GM23338 (cell line): ENCODE data around the gene CCDC183.

Source experiments
- CREB1 ChIP-seq: fragments of 250-450 bp; sonication (Bioruptor Pico); IDR thresholded peaks from 2 replicates; pipeline ENCODE4 v1.5.0; 2020; ENCODE audit warnings: low read depth, mild to moderate bottlenecking, moderate library complexity
- EZH2 ChIP-seq: fragments of 200-600 bp; sonication (generic); IDR thresholded peaks from one replicate; pipeline ENCODE4 v1.8.0; 2017; ENCODE audit warnings: antibody characterized with exemption, mild to moderate bottlenecking, low read depth; ENCODE audit not compliant: unreplicated experiment
- EZH2phosphoT487 ChIP-seq: fragments of 200-600 bp; sonication (generic); IDR thresholded peaks from one replicate; pipeline ENCODE4 v1.8.1; 2018; ENCODE audit warnings: antibody characterized with exemption; ENCODE audit not compliant: unreplicated experiment
- NANOG ChIP-seq: IDR thresholded peaks from 2 replicates; pipeline ENCODE4 v1.6.1; 2016; ENCODE audit warnings: antibody characterized with exemption, borderline replicate concordance
- POLR2AphosphoS5 ChIP-seq: IDR thresholded peaks from 2 replicates; pipeline ENCODE4 v1.6.1; 2016; ENCODE audit warnings: antibody characterized with exemption, low read depth
- STAT1 ChIP-seq: IDR thresholded peaks from one replicate; pipeline ENCODE4 v1.6.1; 2016; ENCODE audit warnings: antibody characterized with exemption; ENCODE audit not compliant: unreplicated experiment
- ZNF114 ChIP-seq: fragments of 250-450 bp; sonication (Bioruptor Pico); IDR thresholded peaks from 2 replicates; pipeline ENCODE4 v1.5.0; 2020; ENCODE audit warnings: mild to moderate bottlenecking, moderate library complexity
- TF ChIP-seq, protein P1 (sequence below), 2 experiments: fragments of 200-600 bp in 1 of 2; sonication (generic) in 1 of 2; conservative IDR thresholded peaks; 2 replicates each; pipeline versions ENCODE4 v1.5.1 to v1.6.1; 2016 to 2017; ENCODE audit warnings: antibody characterized with exemption in 2 of 2, low read depth in 2 of 2, mild to moderate bottlenecking in 2 of 2, moderate library complexity in 1 of 2
- TF ChIP-seq, protein P2 (sequence below): IDR thresholded peaks from one replicate; pipeline ENCODE4 v1.6.1; 2018; ENCODE audit warnings: antibody characterized with exemption; ENCODE audit not compliant: unreplicated experiment
- TF ChIP-seq, protein P3 (sequence below): fragments of 250-450 bp; sonication (Bioruptor Pico); IDR thresholded peaks from 2 replicates; pipeline ENCODE4 v1.5.0; 2020; ENCODE audit warnings: mild to moderate bottlenecking, moderate library complexity

DNA sequence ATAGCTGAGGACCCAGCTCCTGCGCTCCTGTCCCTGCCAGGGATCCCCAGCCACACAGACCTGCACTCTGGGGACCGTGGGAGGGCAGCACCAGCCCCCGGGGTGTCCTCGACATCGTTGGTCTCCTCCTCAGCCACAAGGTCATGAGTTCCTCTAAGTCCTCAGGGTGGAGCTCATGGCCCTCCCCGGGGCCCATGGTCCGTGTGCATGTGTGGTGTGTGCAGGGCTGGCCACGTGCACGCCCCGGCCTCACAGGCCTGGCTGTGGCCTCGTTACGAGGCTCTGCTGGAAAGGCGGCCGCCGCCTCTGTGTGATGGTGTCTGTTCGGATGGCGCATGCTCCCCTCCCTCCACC is 30.0 kb downstream of the CCDC183 start:
- TF ChIP-seq, protein P1, sequence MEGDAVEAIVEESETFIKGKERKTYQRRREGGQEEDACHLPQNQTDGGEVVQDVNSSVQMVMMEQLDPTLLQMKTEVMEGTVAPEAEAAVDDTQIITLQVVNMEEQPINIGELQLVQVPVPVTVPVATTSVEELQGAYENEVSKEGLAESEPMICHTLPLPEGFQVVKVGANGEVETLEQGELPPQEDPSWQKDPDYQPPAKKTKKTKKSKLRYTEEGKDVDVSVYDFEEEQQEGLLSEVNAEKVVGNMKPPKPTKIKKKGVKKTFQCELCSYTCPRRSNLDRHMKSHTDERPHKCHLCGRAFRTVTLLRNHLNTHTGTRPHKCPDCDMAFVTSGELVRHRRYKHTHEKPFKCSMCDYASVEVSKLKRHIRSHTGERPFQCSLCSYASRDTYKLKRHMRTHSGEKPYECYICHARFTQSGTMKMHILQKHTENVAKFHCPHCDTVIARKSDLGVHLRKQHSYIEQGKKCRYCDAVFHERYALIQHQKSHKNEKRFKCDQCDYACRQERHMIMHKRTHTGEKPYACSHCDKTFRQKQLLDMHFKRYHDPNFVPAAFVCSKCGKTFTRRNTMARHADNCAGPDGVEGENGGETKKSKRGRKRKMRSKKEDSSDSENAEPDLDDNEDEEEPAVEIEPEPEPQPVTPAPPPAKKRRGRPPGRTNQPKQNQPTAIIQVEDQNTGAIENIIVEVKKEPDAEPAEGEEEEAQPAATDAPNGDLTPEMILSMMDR (conservative IDR thresholded peaks at IDR 0.05; ENCODE audit: low read depth in 2 of 2) = no peak
- no peak for TF ChIP-seq EZH2
- no peak for TF ChIP-seq POLR2AphosphoS5
- TF ChIP-seq, protein P2, sequence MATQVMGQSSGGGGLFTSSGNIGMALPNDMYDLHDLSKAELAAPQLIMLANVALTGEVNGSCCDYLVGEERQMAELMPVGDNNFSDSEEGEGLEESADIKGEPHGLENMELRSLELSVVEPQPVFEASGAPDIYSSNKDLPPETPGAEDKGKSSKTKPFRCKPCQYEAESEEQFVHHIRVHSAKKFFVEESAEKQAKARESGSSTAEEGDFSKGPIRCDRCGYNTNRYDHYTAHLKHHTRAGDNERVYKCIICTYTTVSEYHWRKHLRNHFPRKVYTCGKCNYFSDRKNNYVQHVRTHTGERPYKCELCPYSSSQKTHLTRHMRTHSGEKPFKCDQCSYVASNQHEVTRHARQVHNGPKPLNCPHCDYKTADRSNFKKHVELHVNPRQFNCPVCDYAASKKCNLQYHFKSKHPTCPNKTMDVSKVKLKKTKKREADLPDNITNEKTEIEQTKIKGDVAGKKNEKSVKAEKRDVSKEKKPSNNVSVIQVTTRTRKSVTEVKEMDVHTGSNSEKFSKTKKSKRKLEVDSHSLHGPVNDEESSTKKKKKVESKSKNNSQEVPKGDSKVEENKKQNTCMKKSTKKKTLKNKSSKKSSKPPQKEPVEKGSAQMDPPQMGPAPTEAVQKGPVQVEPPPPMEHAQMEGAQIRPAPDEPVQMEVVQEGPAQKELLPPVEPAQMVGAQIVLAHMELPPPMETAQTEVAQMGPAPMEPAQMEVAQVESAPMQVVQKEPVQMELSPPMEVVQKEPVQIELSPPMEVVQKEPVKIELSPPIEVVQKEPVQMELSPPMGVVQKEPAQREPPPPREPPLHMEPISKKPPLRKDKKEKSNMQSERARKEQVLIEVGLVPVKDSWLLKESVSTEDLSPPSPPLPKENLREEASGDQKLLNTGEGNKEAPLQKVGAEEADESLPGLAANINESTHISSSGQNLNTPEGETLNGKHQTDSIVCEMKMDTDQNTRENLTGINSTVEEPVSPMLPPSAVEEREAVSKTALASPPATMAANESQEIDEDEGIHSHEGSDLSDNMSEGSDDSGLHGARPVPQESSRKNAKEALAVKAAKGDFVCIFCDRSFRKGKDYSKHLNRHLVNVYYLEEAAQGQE = no peak
- no peak for TF ChIP-seq EZH2phosphoT487
- TF ChIP-seq, protein P3, sequence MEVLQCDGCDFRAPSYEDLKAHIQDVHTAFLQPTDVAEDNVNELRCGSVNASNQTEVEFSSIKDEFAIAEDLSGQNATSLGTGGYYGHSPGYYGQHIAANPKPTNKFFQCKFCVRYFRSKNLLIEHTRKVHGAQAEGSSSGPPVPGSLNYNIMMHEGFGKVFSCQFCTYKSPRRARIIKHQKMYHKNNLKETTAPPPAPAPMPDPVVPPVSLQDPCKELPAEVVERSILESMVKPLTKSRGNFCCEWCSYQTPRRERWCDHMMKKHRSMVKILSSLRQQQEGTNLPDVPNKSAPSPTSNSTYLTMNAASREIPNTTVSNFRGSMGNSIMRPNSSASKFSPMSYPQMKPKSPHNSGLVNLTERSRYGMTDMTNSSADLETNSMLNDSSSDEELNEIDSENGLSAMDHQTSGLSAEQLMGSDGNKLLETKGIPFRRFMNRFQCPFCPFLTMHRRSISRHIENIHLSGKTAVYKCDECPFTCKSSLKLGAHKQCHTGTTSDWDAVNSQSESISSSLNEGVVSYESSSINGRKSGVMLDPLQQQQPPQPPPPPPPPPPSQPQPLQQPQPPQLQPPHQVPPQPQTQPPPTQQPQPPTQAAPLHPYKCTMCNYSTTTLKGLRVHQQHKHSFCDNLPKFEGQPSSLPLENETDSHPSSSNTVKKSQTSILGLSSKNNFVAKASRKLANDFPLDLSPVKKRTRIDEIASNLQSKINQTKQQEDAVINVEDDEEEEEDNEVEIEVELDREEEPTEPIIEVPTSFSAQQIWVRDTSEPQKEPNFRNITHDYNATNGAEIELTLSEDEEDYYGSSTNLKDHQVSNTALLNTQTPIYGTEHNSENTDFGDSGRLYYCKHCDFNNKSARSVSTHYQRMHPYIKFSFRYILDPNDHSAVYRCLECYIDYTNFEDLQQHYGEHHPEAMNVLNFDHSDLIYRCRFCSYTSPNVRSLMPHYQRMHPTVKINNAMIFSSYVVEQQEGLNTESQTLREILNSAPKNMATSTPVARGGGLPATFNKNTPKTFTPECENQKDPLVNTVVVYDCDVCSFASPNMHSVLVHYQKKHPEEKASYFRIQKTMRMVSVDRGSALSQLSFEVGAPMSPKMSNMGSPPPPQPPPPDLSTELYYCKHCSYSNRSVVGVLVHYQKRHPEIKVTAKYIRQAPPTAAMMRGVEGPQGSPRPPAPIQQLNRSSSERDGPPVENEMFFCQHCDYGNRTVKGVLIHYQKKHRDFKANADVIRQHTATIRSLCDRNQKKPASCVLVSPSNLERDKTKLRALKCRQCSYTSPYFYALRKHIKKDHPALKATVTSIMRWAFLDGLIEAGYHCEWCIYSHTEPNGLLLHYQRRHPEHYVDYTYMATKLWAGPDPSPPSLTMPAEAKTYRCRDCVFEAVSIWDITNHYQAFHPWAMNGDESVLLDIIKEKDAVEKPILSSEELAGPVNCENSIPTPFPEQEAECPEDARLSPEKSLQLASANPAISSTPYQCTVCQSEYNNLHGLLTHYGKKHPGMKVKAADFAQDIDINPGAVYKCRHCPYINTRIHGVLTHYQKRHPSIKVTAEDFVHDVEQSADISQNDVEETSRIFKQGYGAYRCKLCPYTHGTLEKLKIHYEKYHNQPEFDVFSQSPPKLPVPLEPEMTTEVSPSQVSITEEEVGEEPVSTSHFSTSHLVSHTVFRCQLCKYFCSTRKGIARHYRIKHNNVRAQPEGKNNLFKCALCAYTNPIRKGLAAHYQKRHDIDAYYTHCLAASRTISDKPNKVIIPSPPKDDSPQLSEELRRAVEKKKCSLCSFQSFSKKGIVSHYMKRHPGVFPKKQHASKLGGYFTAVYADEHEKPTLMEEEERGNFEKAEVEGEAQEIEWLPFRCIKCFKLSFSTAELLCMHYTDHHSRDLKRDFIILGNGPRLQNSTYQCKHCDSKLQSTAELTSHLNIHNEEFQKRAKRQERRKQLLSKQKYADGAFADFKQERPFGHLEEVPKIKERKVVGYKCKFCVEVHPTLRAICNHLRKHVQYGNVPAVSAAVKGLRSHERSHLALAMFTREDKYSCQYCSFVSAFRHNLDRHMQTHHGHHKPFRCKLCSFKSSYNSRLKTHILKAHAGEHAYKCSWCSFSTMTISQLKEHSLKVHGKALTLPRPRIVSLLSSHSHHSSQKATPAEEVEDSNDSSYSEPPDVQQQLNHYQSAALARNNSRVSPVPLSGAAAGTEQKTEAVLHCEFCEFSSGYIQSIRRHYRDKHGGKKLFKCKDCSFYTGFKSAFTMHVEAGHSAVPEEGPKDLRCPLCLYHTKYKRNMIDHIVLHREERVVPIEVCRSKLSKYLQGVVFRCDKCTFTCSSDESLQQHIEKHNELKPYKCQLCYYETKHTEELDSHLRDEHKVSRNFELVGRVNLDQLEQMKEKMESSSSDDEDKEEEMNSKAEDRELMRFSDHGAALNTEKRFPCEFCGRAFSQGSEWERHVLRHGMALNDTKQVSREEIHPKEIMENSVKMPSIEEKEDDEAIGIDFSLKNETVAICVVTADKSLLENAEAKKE = no peak
- no peak for TF ChIP-seq CREB1 (CRISPR knock-in tag)
- TF ChIP-seq ZNF114 (CRISPR knock-in tag) = no peak
- no peak for TF ChIP-seq NANOG
- no peak for TF ChIP-seq STAT1
